GM18858 (cell line): ENCODE measurements around the gene PROM2.

Experiments used
- ATAC-seq: cut with Tn5 transposase; IDR thresholded peaks from one replicate; pipeline ENCODE4 v1.9.1; 2021; ENCODE audit not compliant: unreplicated experiment

The PROM2 gene

GRCh38 chr2:95319481-95320343 lies 45.5 kb downstream of the PROM2 start:
- no peak for ATAC-seq

- ATAC-seq: no peak
Measured at GRCh38 chr2:95320344-95320712, 46.1 kb downstream of the PROM2 start.

- no peak for ATAC-seq
Measured at GRCh38 chr2:95320986-95321767, 46.9 kb downstream of the PROM2 start.

GRCh38 chr2:95323347-95324155 lies 49.3 kb downstream of the PROM2 start:
- no peak for ATAC-seq

- no peak for ATAC-seq
Measured at GRCh38 chr2:95325026-95325425, 50.8 kb downstream of the PROM2 start.

- ATAC-seq: no peak
Measured at GRCh38 chr2:95325590-95326432, 51.6 kb downstream of the PROM2 start.

- ATAC-seq: no peak
Measured at GRCh38 chr2:95326433-95327140, 52.3 kb downstream of the PROM2 start.

GRCh38 chr2:95327861-95328260 lies 53.6 kb downstream of the PROM2 start:
- ATAC-seq: no peak

GRCh38 chr2:95328358-95329125 lies 54.3 kb downstream of the PROM2 start:
- ATAC-seq: no peak

GRCh38 chr2:95329401-95329800 lies 55.2 kb downstream of the PROM2 start:
- no peak for ATAC-seq

GRCh38 chr2:95329891-95330793 lies 55.9 kb downstream of the PROM2 start:
- no peak for ATAC-seq

GRCh38 chr2:95330794-95331338 lies 56.6 kb downstream of the PROM2 start:
- no peak for ATAC-seq

- no peak for ATAC-seq
Measured at GRCh38 chr2:95331606-95332005, 57.4 kb downstream of the PROM2 start.

- no peak for ATAC-seq
Measured at GRCh38 chr2:95332036-95332435, 57.8 kb downstream of the PROM2 start.

- ATAC-seq: no peak
Measured at GRCh38 chr2:95333056-95333455, 58.8 kb downstream of the PROM2 start.

- ATAC-seq: no peak
Measured at GRCh38 chr2:95333888-95334338, 59.7 kb downstream of the PROM2 start.

- ATAC-seq: no peak
Measured at GRCh38 chr2:95334916-95335641, 60.8 kb downstream of the PROM2 start.
